Measurements from ENCODE around the gene IFITM1. TPM values are rescaled to one million over a fixed set of nuclear protein-coding genes. Genes with fewer than 3 reads are reported as not detected.
"Not testable (repeated sequence)": the region's sequence is repeated elsewhere in the genome, so short reads cannot be mapped to it uniquely, and the experiment has no call there.

IFITM1 gene
- total and polyA plus RNA-seq, 8 donors = 7.0 to 224 (median 41.0) TPM

- intact Hi-C loops (cut with DNase I; ENCODE audit: low total_unique reads) = no loop called here
- DNase-seq = no peak
- peaks cover 0 to 4% (median 0%) of the 10 kb centered on the region in 3 donors for H3K27me3 ChIP-seq
- no peak overlapping the region for H3K27ac ChIP-seq
- H3K4me1 ChIP-seq = peaks cover 0 to 10% (median 0%) of the 10 kb centered on the region in 4 donors
- TF ChIP-seq POLR2AphosphoS5 (IDR thresholded peaks at IDR 0.05) = no peak
- no peak for TF ChIP-seq EP300 (IDR thresholded peaks at IDR 0.05)
- no peak for TF ChIP-seq POLR2A (IDR thresholded peaks at IDR 0.05)
- no peak for TF ChIP-seq CTCF (IDR thresholded peaks at IDR 0.05)
- H3K36me3 ChIP-seq = no peaks in the 10 kb centered on the region
- H3K9me3 ChIP-seq = no peaks in the 10 kb centered on the region
- no peak overlapping the region for H3K4me3 ChIP-seq
- 74 to 83% (median 77%) methylated on average over 3 of the region's 3 CpGs for WGBS, 5 donors
Observed at GRCh38 chr11:346529-346928, 32.7 kb downstream of the IFITM1 start.

GRCh38 chr11:349270-349954 is 35.6 kb downstream of the IFITM1 start:
- H3K4me1 ChIP-seq = peaks cover 15 to 32% (median 19%) of the 10 kb centered on the region in 4 donors

GRCh38 chr11:350033-350722 is 36.3 kb downstream of the IFITM1 start:
- H3K4me3 ChIP-seq; intact Hi-C loops (cut with DNase I; ENCODE audit: low total_unique reads): not testable (repeated sequence)

More at GRCh38 chr11:349270-349954, 35.6 kb downstream of the IFITM1 start:
- H3K27me3 ChIP-seq; DNase-seq; H3K9me3 ChIP-seq; intact Hi-C loops (cut with DNase I; ENCODE audit: low total_unique reads); H3K4me3 ChIP-seq; H3K36me3 ChIP-seq; H3K27ac ChIP-seq: not testable (repeated sequence)
- WGBS, 5 donors = 85 to 92% (median 86%) methylated on average over 7 to 8 of the region's 8 CpGs

GRCh38 chr11:350723-351255 is 36.9 kb downstream of the IFITM1 start:
- Histone ChIP-seq H3K27me3 (peaks cover 0 to 4% (median 0%) of the 10 kb centered on the region in 3 donors), H3K4me1 (peaks cover 22 to 40% (median 29%) of the 10 kb centered on the region in 4 donors), H3K27ac (peak overlapping the region in 1 of 5 donors; percentile 23), H3K9me3 (no peaks in the 10 kb centered on the region), H3K36me3 (no peaks in the 10 kb centered on the region), H3K4me3 (no peak overlapping the region)
- intact Hi-C loops (cut with DNase I; ENCODE audit: low total_unique reads) = no loop called here
- TF ChIP-seq EP300 (IDR thresholded peaks at IDR 0.05) = no peak
- WGBS, 5 donors = 50 to 67% (median 66%) methylated on average over 18 of the region's 18 CpGs
- peak in 1 of 2 donors; percentile 21 for DNase-seq

More at GRCh38 chr11:350033-350722, 36.3 kb downstream of the IFITM1 start:
- H3K9me3 ChIP-seq, H3K27me3 ChIP-seq, H3K36me3 ChIP-seq: not testable (repeated sequence)
- H3K27ac ChIP-seq = peak overlapping the region in 1 of 5 donors; percentile 23
- H3K4me1 ChIP-seq = peaks cover 16 to 34% (median 23%) of the 10 kb centered on the region in 4 donors
- peak in 1 of 2 donors; percentile 29 for DNase-seq
- WGBS, 5 donors = 52 to 78% (median 68%) methylated on average over 16 of the region's 16 CpGs

- peak in 1 of 2 donors; percentile 2 for DNase-seq
- Histone ChIP-seq H3K36me3 (no peaks in the 10 kb centered on the region), H3K27me3 (peaks cover 0 to 4% (median 0%) of the 10 kb centered on the region in 3 donors), H3K4me3 (no peak overlapping the region), H3K9me3 (no peaks in the 10 kb centered on the region), H3K27ac (peak overlapping the region in 1 of 5 donors; percentile 23), H3K4me1 (peaks cover 23 to 41% (median 30%) of the 10 kb centered on the region in 4 donors)
- TF ChIP-seq POLR2A (IDR thresholded peaks at IDR 0.05) = no peak
- no peak for TF ChIP-seq EP300 (IDR thresholded peaks at IDR 0.05)
- no peak for TF ChIP-seq CTCF (IDR thresholded peaks at IDR 0.05)
- TF ChIP-seq POLR2AphosphoS5 (IDR thresholded peaks at IDR 0.05) = no peak
- intact Hi-C loops (cut with DNase I; ENCODE audit: low total_unique reads) = no loop called here
- 96 to 98% (median 96%) methylated on average over 14 of the region's 14 CpGs for WGBS, 5 donors
Observed at GRCh38 chr11:351411-351810, 37.6 kb downstream of the IFITM1 start.

All from stomach (tissue), 9 donors.